Natural killer cell (primary cell): ENCODE data around the gene CLEC16A. TPM values are rescaled to one million over a fixed set of nuclear protein-coding genes. Genes with fewer than 3 reads are reported as not detected.

Experiments
- ATAC-seq, 3 donors: fragments of 150-1000 bp in 2 of 3; fragments of 200-7000 bp in 1 of 3; cut with Tn5 transposase; 1 replicate in 1 of 3; 2 replicates in 2 of 3; pipeline ENCODE4 v1.10.0; 2021; ENCODE audit warnings: mild to moderate bottlenecking in 2 of 3, moderate library complexity in 2 of 3
- DNase-seq, 2 donors: peaks; one replicate each; pipeline versions ENCODE4 v3.0.0 to v3.0.0-alpha.2; 2013 to 2021; ENCODE audit warnings: mixed read lengths in 1 of 2
- H3K27ac ChIP-seq: one replicate; pipeline ENCODE4 v1.5.1; 2013; ENCODE audit warnings: mild to moderate bottlenecking, low read length
- H3K27me3 ChIP-seq: one replicate; pipeline ENCODE4 v1.6.1; 2013; ENCODE audit warnings: low read length; ENCODE audit not compliant: control insufficient read depth, insufficient read depth
- H3K36me3 ChIP-seq: one replicate; pipeline ENCODE4 v1.6.1; 2013; ENCODE audit warnings: low read length; ENCODE audit not compliant: control insufficient read depth, insufficient read depth
- H3K4me1 ChIP-seq: one replicate; pipeline ENCODE4 v1.6.1; 2013; ENCODE audit warnings: low read length; ENCODE audit not compliant: control insufficient read depth, insufficient read depth
- H3K4me3 ChIP-seq: one replicate; pipeline ENCODE4 v1.5.1; 2013; ENCODE audit warnings: low read length
- H3K9me3 ChIP-seq: one replicate; pipeline ENCODE4 v1.6.1; 2013; ENCODE audit warnings: low read length; ENCODE audit not compliant: control insufficient read depth, insufficient read depth
- H3K27ac Mint-ChIP-seq, 2 donors: one replicate each; pipeline ENCODE4 v1.8.0; 2022; ENCODE audit warnings: mild to moderate bottlenecking in 2 of 2, mixed read lengths in 2 of 2, moderate library complexity in 1 of 2
- H3K27me3 Mint-ChIP-seq, 2 donors: one replicate each; pipeline ENCODE4 v1.8.0; 2022; ENCODE audit warnings: low read depth in 2 of 2, mixed read lengths in 2 of 2
- H3K36me3 Mint-ChIP-seq: one replicate; pipeline ENCODE4 v1.8.0; 2022; ENCODE audit warnings: mixed read lengths
- H3K4me1 Mint-ChIP-seq, 2 donors: one replicate each; pipeline ENCODE4 v1.8.0; 2022; ENCODE audit warnings: mixed read lengths in 2 of 2
- H3K4me3 Mint-ChIP-seq: one replicate; pipeline ENCODE4 v1.8.0; 2022; ENCODE audit warnings: mild to moderate bottlenecking, moderate library complexity, mixed read lengths
- H3K9me3 Mint-ChIP-seq, 2 donors: one replicate each; pipeline ENCODE4 v1.8.0; 2022; ENCODE audit warnings: mixed read lengths in 2 of 2
- WGBS: methylation state at CpG from one replicate; pipeline ENCODE4 v1.1.7; 2013; ENCODE audit warnings: missing lambda C conversion rate; ENCODE audit not compliant: insufficient coverage; 5-methylcytosine and 5-hydroxymethylcytosine counted together
- intact Hi-C: fragments of 100-400 bp; cut with micrococcal nuclease; formaldehyde crosslinking; loops from one replicate; pipeline ENCODE4 v1.14.2; 2022
- total RNA-seq, 4 donors: library from RNA; stranded (reverse); fragments of 120-200 nt in 1 of 4; gene quantifications; one replicate each; pipeline versions ENCODE4 v1.2.3 to v1.2.4, GENCODE V29; 2013 to 2022
- TF ChIP-seq, protein P1 (sequence below): fragments of 200-600 bp; IDR thresholded peaks from one replicate; pipeline ENCODE4 v1.8.0; 2022; ENCODE audit warnings: antibody characterized with exemption

CLEC16A gene
- total RNA-seq, 3 donors from 2014 or later (not counting 1 experiment from before 2014, with no cell fraction given) = 35.9 to 50.5 (median 37.4) TPM

DNA sequence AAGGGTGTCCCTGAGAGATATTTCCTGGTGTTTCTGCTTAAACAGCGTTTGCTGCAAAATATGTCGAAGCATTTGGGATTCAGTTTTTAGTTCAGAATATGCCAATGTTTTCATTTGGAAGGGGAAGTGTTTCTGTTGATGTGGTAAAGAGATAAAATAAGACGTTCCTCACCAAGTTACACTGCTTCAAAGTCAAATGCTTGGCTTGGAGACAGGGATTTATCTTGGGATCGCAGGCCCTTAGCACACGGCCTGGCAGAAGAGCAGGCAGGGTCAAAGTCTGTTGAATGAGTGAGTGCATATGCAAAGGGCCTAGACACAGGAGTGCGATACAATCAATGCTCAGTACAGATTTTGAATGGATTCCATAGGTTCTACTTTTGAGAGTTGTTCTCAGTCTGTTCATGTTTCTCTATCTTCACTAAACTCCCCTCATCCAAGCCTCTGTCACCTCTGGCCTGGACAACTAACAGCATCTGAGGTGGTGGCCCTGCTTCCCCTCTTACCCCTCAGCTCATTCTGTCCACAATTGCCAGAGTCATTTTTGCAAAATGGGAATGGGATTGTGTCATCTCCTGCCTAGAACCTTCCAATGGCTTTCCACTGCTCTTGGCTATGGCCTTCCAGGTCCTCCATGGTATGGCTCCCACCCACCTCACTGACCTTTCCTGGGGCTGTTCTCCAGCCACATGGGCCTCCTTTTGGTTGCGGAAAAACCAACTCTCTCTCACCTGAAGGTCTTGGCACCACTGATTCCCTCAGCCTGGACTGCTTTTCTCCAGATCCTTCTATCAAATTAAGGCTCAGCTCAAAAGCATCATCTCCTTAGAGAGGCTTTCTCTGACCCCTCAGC, 5.3 kb upstream of the CLEC16A start:
- peak overlapping the region; percentile 9 to 64 for H3K27ac Mint-ChIP-seq
- no peak for ATAC-seq
- H3K4me3 ChIP-seq = no peak overlapping the region

DNA sequence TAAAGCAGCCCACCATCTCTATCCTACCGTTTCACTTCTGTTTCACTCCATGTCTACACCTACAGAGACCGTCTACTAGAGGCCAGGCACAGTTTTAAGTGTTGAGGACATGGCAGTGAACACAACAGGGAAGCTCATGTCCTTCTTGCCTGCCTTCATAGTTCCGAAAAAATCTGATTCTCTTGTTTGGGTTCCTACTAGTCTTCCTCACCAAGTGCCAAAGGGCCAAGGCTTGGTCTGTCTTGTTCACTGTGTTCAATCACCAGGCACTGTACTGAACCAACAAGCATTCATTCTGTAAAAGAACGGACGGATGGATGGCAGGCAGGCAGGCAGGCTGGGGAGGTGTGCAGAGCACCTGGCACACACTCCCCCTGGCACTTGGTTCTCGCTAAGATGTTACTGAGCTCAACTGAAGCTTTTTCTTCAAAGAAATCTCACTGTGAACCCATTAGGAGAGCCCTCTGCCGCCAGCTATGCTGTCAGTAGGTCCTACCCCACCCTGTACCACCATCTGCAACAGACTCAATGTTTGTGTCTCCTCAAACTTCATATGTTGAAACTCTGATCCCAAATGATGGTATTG, 4.6 kb upstream of the CLEC16A start:
- H3K27ac Mint-ChIP-seq = peak overlapping the region; percentile 9 to 17
- Histone ChIP-seq H3K4me3 (no peak overlapping the region), H3K27me3 (no peaks in the 10 kb centered on the region), H3K27ac (no peak overlapping the region), H3K9me3 (no peaks in the 10 kb centered on the region), H3K4me1 (peaks cover 60% of the 10 kb centered on the region), H3K36me3 (no peaks in the 10 kb centered on the region)
- H3K36me3 Mint-ChIP-seq = no peaks in the 10 kb centered on the region
- no peaks in the 10 kb centered on the region for H3K9me3 Mint-ChIP-seq
- intact Hi-C loops = no loop called here
- no peak for DNase-seq
- ATAC-seq = no peak
- TF ChIP-seq, protein P1, sequence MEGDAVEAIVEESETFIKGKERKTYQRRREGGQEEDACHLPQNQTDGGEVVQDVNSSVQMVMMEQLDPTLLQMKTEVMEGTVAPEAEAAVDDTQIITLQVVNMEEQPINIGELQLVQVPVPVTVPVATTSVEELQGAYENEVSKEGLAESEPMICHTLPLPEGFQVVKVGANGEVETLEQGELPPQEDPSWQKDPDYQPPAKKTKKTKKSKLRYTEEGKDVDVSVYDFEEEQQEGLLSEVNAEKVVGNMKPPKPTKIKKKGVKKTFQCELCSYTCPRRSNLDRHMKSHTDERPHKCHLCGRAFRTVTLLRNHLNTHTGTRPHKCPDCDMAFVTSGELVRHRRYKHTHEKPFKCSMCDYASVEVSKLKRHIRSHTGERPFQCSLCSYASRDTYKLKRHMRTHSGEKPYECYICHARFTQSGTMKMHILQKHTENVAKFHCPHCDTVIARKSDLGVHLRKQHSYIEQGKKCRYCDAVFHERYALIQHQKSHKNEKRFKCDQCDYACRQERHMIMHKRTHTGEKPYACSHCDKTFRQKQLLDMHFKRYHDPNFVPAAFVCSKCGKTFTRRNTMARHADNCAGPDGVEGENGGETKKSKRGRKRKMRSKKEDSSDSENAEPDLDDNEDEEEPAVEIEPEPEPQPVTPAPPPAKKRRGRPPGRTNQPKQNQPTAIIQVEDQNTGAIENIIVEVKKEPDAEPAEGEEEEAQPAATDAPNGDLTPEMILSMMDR = no peak
- 93% methylated on average over 7 of the region's 7 CpGs for WGBS
- peak overlapping the region; percentile 49 for H3K4me3 Mint-ChIP-seq
- peaks cover 61 to 76% of the 10 kb centered on the region in 2 donors for H3K4me1 Mint-ChIP-seq
- H3K27me3 Mint-ChIP-seq = no peaks in the 10 kb centered on the region

More for the DNA sequence above, 5.3 kb upstream of the CLEC16A start:
- Histone ChIP-seq H3K9me3 (no peaks in the 10 kb centered on the region), H3K4me1 (peaks cover 57% of the 10 kb centered on the region), H3K36me3 (no peaks in the 10 kb centered on the region), H3K27ac (no peak overlapping the region), H3K27me3 (no peaks in the 10 kb centered on the region)
- peak overlapping the region; percentile 49 for H3K4me3 Mint-ChIP-seq
- no peak for DNase-seq
- TF ChIP-seq, protein P1 = no peak
- intact Hi-C loops = no loop called here
- peaks cover 61 to 69% of the 10 kb centered on the region in 2 donors for H3K4me1 Mint-ChIP-seq
- 60% methylated on average over 7 of the region's 7 CpGs for WGBS
- no peaks in the 10 kb centered on the region for H3K36me3 Mint-ChIP-seq
- H3K27me3 Mint-ChIP-seq = no peaks in the 10 kb centered on the region
- H3K9me3 Mint-ChIP-seq = no peaks in the 10 kb centered on the region

DNA sequence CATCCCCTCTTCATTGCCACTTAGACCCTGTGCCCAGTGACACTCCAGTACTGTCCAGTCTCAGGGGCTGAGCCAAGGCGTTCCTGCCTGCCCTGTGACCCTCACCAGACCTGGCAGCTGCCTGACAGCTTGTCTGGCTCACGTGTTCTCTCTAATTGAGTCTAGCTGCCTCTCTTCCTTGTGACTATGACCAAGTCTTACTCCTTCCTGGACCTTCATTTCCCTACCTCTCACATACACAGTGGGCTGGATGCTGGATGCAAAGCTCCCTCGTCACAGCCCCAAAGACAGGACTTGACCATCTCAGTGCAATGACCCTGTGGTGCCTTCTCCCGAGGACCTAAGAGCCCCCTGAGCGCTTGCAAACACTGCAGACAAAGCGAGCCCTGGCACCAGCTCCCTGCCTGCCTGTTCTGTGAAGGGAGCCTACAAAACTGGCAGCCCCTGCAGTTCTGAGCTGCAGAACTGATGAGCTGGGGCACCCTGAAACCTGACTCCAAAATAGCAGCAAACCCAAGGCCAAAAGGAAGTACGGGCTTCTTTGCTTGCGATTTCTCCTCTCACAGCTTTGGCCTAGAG, 3.8 kb upstream of the CLEC16A start:
- peak overlapping the region; percentile 40 for H3K4me3 ChIP-seq
- Mint-ChIP-seq H3K9me3 (no peaks in the 10 kb centered on the region), H3K4me3 (peak overlapping the region; percentile 86), H3K27me3 (no peaks in the 10 kb centered on the region), H3K4me1 (peaks cover 69 to 83% of the 10 kb centered on the region in 2 donors), H3K27ac (peak overlapping the region in 1 of 2 donors; percentile 56), H3K36me3 (no peaks in the 10 kb centered on the region)
- no peak for ATAC-seq
- DNase-seq = peak in 1 of 2 donors; percentile 28
- TF ChIP-seq, protein P1 = no peak
- peaks cover 69% of the 10 kb centered on the region for H3K4me1 ChIP-seq
- no peak overlapping the region for H3K27ac ChIP-seq
- no peaks in the 10 kb centered on the region for H3K9me3 ChIP-seq
- no peaks in the 10 kb centered on the region for H3K36me3 ChIP-seq
- intact Hi-C loops = no loop called here
- WGBS = 43% methylated on average over 8 of the region's 8 CpGs
- no peaks in the 10 kb centered on the region for H3K27me3 ChIP-seq
